HG03439 (cell line): ENCODE results near the gene DCAF5.
"Not testable (repeated sequence)": the region's sequence is repeated elsewhere in the genome, so short reads cannot be mapped to it uniquely, and the experiment has no call there.

Source experiments
- ATAC-seq: cut with Tn5 transposase; IDR thresholded peaks from one replicate; pipeline ENCODE4 v1.9.1; 2021; ENCODE audit warnings: mild to moderate bottlenecking, moderate library complexity; ENCODE audit not compliant: unreplicated experiment

The DCAF5 gene

GRCh38 chr14:69097974-69098373, 54.9 kb downstream of the DCAF5 start:
- no peak for ATAC-seq

- no peak for ATAC-seq
Measured at GRCh38 chr14:69096781-69097475, 56.0 kb downstream of the DCAF5 start.

- ATAC-seq, result no peak
Measured at GRCh38 chr14:69096246-69096645, 56.7 kb downstream of the DCAF5 start.

GRCh38 chr14:69094481-69094880, 58.4 kb downstream of the DCAF5 start:
- no peak for ATAC-seq

GRCh38 chr14:69093631-69094421, 59.1 kb downstream of the DCAF5 start:
- ATAC-seq, result no peak

- ATAC-seq, result no peak
Measured at GRCh38 chr14:69092840-69093422, 60.0 kb downstream of the DCAF5 start.

- no peak for ATAC-seq
Measured at GRCh38 chr14:69091695-69092094, 61.2 kb downstream of the DCAF5 start.

- ATAC-seq, result no peak
Measured at GRCh38 chr14:69091006-69091405, 61.9 kb downstream of the DCAF5 start.

- ATAC-seq, result no peak
Measured at GRCh38 chr14:69090187-69090789, 62.6 kb downstream of the DCAF5 start.

GRCh38 chr14:69089046-69089445, 63.9 kb downstream of the DCAF5 start:
- no peak for ATAC-seq

- no peak for ATAC-seq
Measured at GRCh38 chr14:69088586-69088985, 64.3 kb downstream of the DCAF5 start.

GRCh38 chr14:69087061-69087461, 65.9 kb downstream of the DCAF5 start:
- ATAC-seq, result no peak

GRCh38 chr14:69086537-69086936, 66.4 kb downstream of the DCAF5 start:
- ATAC-seq, result no peak

- ATAC-seq, result no peak
Measured at GRCh38 chr14:69084023-69084422, 68.9 kb downstream of the DCAF5 start.

- no peak for ATAC-seq
Measured at GRCh38 chr14:69083181-69083580, 69.7 kb downstream of the DCAF5 start.

GRCh38 chr14:69081271-69081670, 71.6 kb downstream of the DCAF5 start:
- ATAC-seq, result no peak

- no peak for ATAC-seq
Measured at GRCh38 chr14:69079747-69080146, 73.2 kb downstream of the DCAF5 start.

GRCh38 chr14:69079188-69079742, 73.7 kb downstream of the DCAF5 start:
- no peak for ATAC-seq

- ATAC-seq, result no peak
Measured at GRCh38 chr14:69077841-69078240, 75.1 kb downstream of the DCAF5 start.

- not testable (repeated sequence) for ATAC-seq
Measured at GRCh38 chr14:69077185-69077584, 75.7 kb downstream of the DCAF5 start.

- no peak for ATAC-seq
Measured at GRCh38 chr14:69076341-69076740, 76.6 kb downstream of the DCAF5 start.
